CD8-positive, alpha-beta memory T cell (primary cell): ENCODE results near the gene GSX2. TPM values are rescaled to one million over a fixed set of nuclear protein-coding genes. Genes with fewer than 3 reads are reported as not detected.

Experiments
- CTCF ChIA-PET: fragments of 350-600 bp; sonication (Branson Sonifier 250); formaldehyde crosslinking; loops from one replicate; lab custom pipeline; 2021; ENCODE audit warnings: antibody characterized with exemption; lab: Charles Lee
- POLR2A ChIA-PET: fragments of 350-600 bp; sonication (Branson Sonifier 250); formaldehyde crosslinking; loops from one replicate; lab custom pipeline; 2021; ENCODE audit warnings: antibody characterized with exemption; lab: Charles Lee
- DNase-seq, 5 donors: peaks; one replicate each; pipeline versions ENCODE4 v3.0.0 to v3.0.0-alpha.2; 2020 to 2022; ENCODE audit warnings: mixed read lengths in 1 of 5
- H3K27ac ChIP-seq: one replicate; pipeline ENCODE4 v1.7.0; 2013; ENCODE audit warnings: low read depth, mild to moderate bottlenecking, low read length, moderate library complexity
- H3K27me3 ChIP-seq: 2 replicates; pipeline ENCODE4 v1.7.0; 2013; ENCODE audit warnings: low read length, mild to moderate bottlenecking; ENCODE audit not compliant: insufficient read depth, poor library complexity, severe bottlenecking
- H3K36me3 ChIP-seq: 2 replicates; pipeline ENCODE4 v1.7.0; 2013; ENCODE audit warnings: mild to moderate bottlenecking, low read length, moderate library complexity; ENCODE audit not compliant: insufficient read depth
- H3K4me1 ChIP-seq: 2 replicates; pipeline ENCODE4 v1.7.0; 2013; ENCODE audit warnings: mild to moderate bottlenecking, low read length, moderate library complexity; ENCODE audit not compliant: insufficient read depth
- H3K4me3 ChIP-seq: 2 replicates; pipeline ENCODE4 v1.7.0; 2013; ENCODE audit warnings: mild to moderate bottlenecking, low read length
- H3K9me3 ChIP-seq: 2 replicates; pipeline ENCODE4 v1.7.0; 2013; ENCODE audit warnings: mild to moderate bottlenecking, low read length
- H3K27ac Mint-ChIP-seq, 8 donors: one replicate each; pipeline ENCODE4 v1.8.0; 2020 to 2021; ENCODE audit warnings: mixed read lengths in 8 of 8, mild to moderate bottlenecking in 6 of 8, inconsistent platforms in 3 of 8, moderate library complexity in 3 of 8
- H3K27me3 Mint-ChIP-seq, 2 donors: one replicate each; pipeline ENCODE4 v1.8.0; 2020 to 2021; ENCODE audit warnings: mixed read lengths in 2 of 2, mild to moderate bottlenecking in 1 of 2, moderate library complexity in 1 of 2
- H3K36me3 Mint-ChIP-seq, 3 donors: one replicate each; pipeline ENCODE4 v1.8.0; 2020 to 2021; ENCODE audit warnings: mixed read lengths in 3 of 3, inconsistent platforms in 1 of 3, mild to moderate bottlenecking in 1 of 3
- H3K4me1 Mint-ChIP-seq, 3 donors: one replicate each; pipeline ENCODE4 v1.8.0; 2020 to 2021; ENCODE audit warnings: mixed read lengths in 3 of 3, inconsistent platforms in 1 of 3, mild to moderate bottlenecking in 1 of 3
- H3K4me3 Mint-ChIP-seq, 7 donors: one replicate each; pipeline ENCODE4 v1.8.0; 2020 to 2021; ENCODE audit warnings: mixed read lengths in 7 of 7, mild to moderate bottlenecking in 6 of 7, moderate library complexity in 4 of 7, inconsistent platforms in 2 of 7
- H3K9me3 Mint-ChIP-seq, 5 donors: one replicate each; pipeline ENCODE4 v1.8.0; 2020 to 2022; ENCODE audit warnings: mixed read lengths in 5 of 5, mild to moderate bottlenecking in 3 of 5, moderate library complexity in 2 of 5, inconsistent platforms in 1 of 5
- polyA plus RNA-seq: library from polyadenylated mRNA; unstranded; fragments of 300-500 nt; fragmentation: Illumina TruSeq; gene quantifications from one replicate; pipeline ENCODE4 v1.2.3, GENCODE V29; 2021
- total RNA-seq, 2 experiments: library from RNA; stranded (reverse); gene quantifications; one replicate each; pipeline ENCODE4 v1.2.3, GENCODE V29; 2021

GSX2 gene
- total and polyA plus RNA-seq, 3 experiments from 2014 or later, result not detected

GRCh38 chr4:54140287-54140686, 40.3 kb downstream of the GSX2 start:
- ChIA-PET CTCF (no interaction called here), POLR2A (no interaction called here)
- Mint-ChIP-seq H3K4me3 (no peak overlapping the region), H3K27me3 (peaks cover 2 to 9% of the 10 kb centered on the region in 2 donors), H3K4me1 (peaks cover 6 to 9% (median 7%) of the 10 kb centered on the region in 3 donors), H3K36me3 (no peaks in the 10 kb centered on the region), H3K9me3 (no peaks in the 10 kb centered on the region), H3K27ac (no peak overlapping the region)
- Histone ChIP-seq H3K36me3 (no peaks in the 10 kb centered on the region), H3K4me3 (no peak overlapping the region), H3K9me3 (no peaks in the 10 kb centered on the region), H3K4me1 (peaks cover 7% of the 10 kb centered on the region), H3K27ac (no peak overlapping the region), H3K27me3 (no peaks in the 10 kb centered on the region)
- DNase-seq, result no peak

GRCh38 chr4:54144199-54144598, 44.2 kb downstream of the GSX2 start:
- H3K9me3 Mint-ChIP-seq, result no peaks in the 10 kb centered on the region
- H3K36me3 Mint-ChIP-seq, result no peaks in the 10 kb centered on the region
- H3K27me3 Mint-ChIP-seq, result peaks cover 0 to 8% of the 10 kb centered on the region in 2 donors
- Histone ChIP-seq H3K4me1 (peaks cover 7% of the 10 kb centered on the region), H3K36me3 (no peaks in the 10 kb centered on the region), H3K27ac (no peak overlapping the region), H3K27me3 (peaks cover 4% of the 10 kb centered on the region), H3K9me3 (no peaks in the 10 kb centered on the region), H3K4me3 (no peak overlapping the region)
- no peak overlapping the region for H3K4me3 Mint-ChIP-seq
- POLR2A ChIA-PET, result no interaction called here
- peak in 1 of 5 donors; percentile 7 for DNase-seq
- peaks cover 6 to 9% (median 8%) of the 10 kb centered on the region in 3 donors for H3K4me1 Mint-ChIP-seq
- no peak overlapping the region for H3K27ac Mint-ChIP-seq
- CTCF ChIA-PET, result no interaction called here

GRCh38 chr4:54144661-54145171, 44.8 kb downstream of the GSX2 start:
- Mint-ChIP-seq H3K4me3 (no peak overlapping the region), H3K27ac (no peak overlapping the region), H3K4me1 (peaks cover 6 to 10% (median 8%) of the 10 kb centered on the region in 3 donors), H3K27me3 (peaks cover 0 to 10% of the 10 kb centered on the region in 2 donors), H3K36me3 (no peaks in the 10 kb centered on the region), H3K9me3 (peaks cover 0 to under 1% (median 0%) of the 10 kb centered on the region in 5 donors)
- Histone ChIP-seq H3K4me3 (no peak overlapping the region), H3K36me3 (no peaks in the 10 kb centered on the region), H3K9me3 (no peaks in the 10 kb centered on the region), H3K27me3 (peaks cover 4% of the 10 kb centered on the region), H3K27ac (no peak overlapping the region), H3K4me1 (peaks cover 7% of the 10 kb centered on the region)
- ChIA-PET CTCF (no interaction called here), POLR2A (no interaction called here)
- peak in 1 of 5 donors; percentile 2 for DNase-seq

DNA sequence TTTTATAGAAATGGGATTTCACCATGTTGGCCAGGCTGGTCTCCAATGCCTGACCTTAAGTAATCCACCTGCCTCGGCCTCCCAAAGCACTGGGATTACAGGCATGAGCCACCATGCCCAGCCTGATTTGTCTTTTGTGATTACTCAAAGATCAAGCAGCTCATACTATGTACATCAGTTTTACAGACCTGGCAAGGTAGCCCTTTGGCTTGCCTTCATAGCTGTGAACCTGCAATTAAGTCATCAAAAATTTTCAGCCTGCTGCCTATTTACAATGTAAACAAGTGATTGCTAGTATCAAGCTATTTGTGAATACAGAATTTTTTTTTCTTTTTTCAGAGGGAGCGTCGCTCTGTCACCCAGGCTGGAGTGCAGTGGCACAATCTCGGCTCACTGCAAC, 46.2 kb downstream of the GSX2 start:
- ChIA-PET CTCF (no interaction called here), POLR2A (no interaction called here)
- Mint-ChIP-seq H3K4me1 (peaks cover 6 to 12% (median 8%) of the 10 kb centered on the region in 3 donors), H3K36me3 (no peaks in the 10 kb centered on the region), H3K9me3 (peaks cover 0 to 5% (median 0%) of the 10 kb centered on the region in 5 donors), H3K27ac (no peak overlapping the region), H3K27me3 (peaks cover 0 to 24% of the 10 kb centered on the region in 2 donors), H3K4me3 (no peak overlapping the region)
- H3K27ac ChIP-seq, result no peak overlapping the region
- peaks cover 7% of the 10 kb centered on the region for H3K4me1 ChIP-seq
- H3K9me3 ChIP-seq, result no peaks in the 10 kb centered on the region
- DNase-seq, result no peak
- peaks cover 4% of the 10 kb centered on the region for H3K27me3 ChIP-seq
- no peaks in the 10 kb centered on the region for H3K36me3 ChIP-seq
- no peak overlapping the region for H3K4me3 ChIP-seq

- ChIA-PET POLR2A (no interaction called here), CTCF (no interaction called here)
- Histone ChIP-seq H3K4me1 (peaks cover 7% of the 10 kb centered on the region), H3K27ac (no peak overlapping the region), H3K27me3 (peaks cover 4% of the 10 kb centered on the region), H3K4me3 (no peak overlapping the region), H3K36me3 (no peaks in the 10 kb centered on the region), H3K9me3 (no peaks in the 10 kb centered on the region)
- Mint-ChIP-seq H3K36me3 (no peaks in the 10 kb centered on the region), H3K4me1 (peaks cover 4 to 9% (median 8%) of the 10 kb centered on the region in 3 donors), H3K9me3 (peaks cover 0 to 5% (median 0%) of the 10 kb centered on the region in 5 donors), H3K27ac (no peak overlapping the region), H3K4me3 (no peak overlapping the region), H3K27me3 (peaks cover 0 to 40% of the 10 kb centered on the region in 2 donors)
- no peak for DNase-seq
Measured at GRCh38 chr4:54149323-54149722, 49.4 kb downstream of the GSX2 start.

Other genes with a start within 250 kb of the GSX2 start
- gene CHIC2, start 35.6 kb upstream of the GSX2 start, total RNA-seq, result 10 to 100 TPM; 25.0 to 27.9 TPM
- gene CHIC2, start 35.6 kb upstream of the GSX2 start, polyA plus RNA-seq, result 57.3 TPM
- gene PDGFRA, start 129.1 kb downstream of the GSX2 start, total RNA-seq, result not detected
- not detected for gene PDGFRA, start 129.1 kb downstream of the GSX2 start, polyA plus RNA-seq